ENCODE data around the gene PPP1R7. TPM values are rescaled to one million over a fixed set of nuclear protein-coding genes. Genes with fewer than 3 reads are reported as not detected.

PPP1R7 gene
- total and polyA plus RNA-seq, 2 of the 4 experiments (the other 2 are of a cell fraction): 60.8 to 70.0 TPM

- TF ChIP-seq FOS (IDR thresholded peaks at IDR 0.05; ENCODE audit: low read depth, low read length) (no peak), SMC3 (IDR thresholded peaks at IDR 0.05; ENCODE audit: low read depth, low read length) (no peak), CHD1 (IDR thresholded peaks at IDR 0.05; ENCODE audit: low read depth, low read length) (no peak), MAFK (IDR thresholded peaks at IDR 0.05; ENCODE audit: low read depth, low read length) (no peak), MAZ (IDR thresholded peaks at IDR 0.05; ENCODE audit: borderline replicate concordance, low read depth, low read length) (no peak), POLR2A (IDR thresholded peaks at IDR 0.05; ENCODE audit: low read depth, low read length) (no peak), CEBPB (IDR thresholded peaks at IDR 0.05; ENCODE audit: low read depth, low read length) (no peak), USF2 (IDR thresholded peaks at IDR 0.05; ENCODE audit: low read depth, low read length) (no peak), MXI1 (IDR thresholded peaks at IDR 0.05; ENCODE audit: borderline replicate concordance, low read depth, low read length) (no peak), RFX5 (IDR thresholded peaks at IDR 0.05; ENCODE audit: low read depth, low read length) (no peak)
- DNase-seq (no peak), ATAC-seq (ENCODE audit: low read depth) (no peak)
- no peak overlapping the region for H3K4me2 ChIP-seq (ENCODE audit: low read depth, low read length)
- dilution Hi-C loops (cut with HindIII; ENCODE audit: low sequenced_read_pairs, unreplicated experiment): no loop called here
- H3K56ac ChIP-seq (ENCODE audit: extremely low read depth, insufficient read depth, low read length): no peak overlapping the region
- H3K36me3 ChIP-seq (ENCODE audit: control insufficient read depth, insufficient read depth, low read length): no peaks in the 10 kb centered on the region
- H2AK5ac ChIP-seq (ENCODE audit: low read depth, low read length): no peak overlapping the region
- H2BK120ac ChIP-seq (ENCODE audit: low read depth, low read length): no peak overlapping the region
- no peak overlapping the region for H4K5ac ChIP-seq (ENCODE audit: low read depth, low read length)
- no peak overlapping the region for H2AFZ ChIP-seq (replicated peaks; ENCODE audit: low read length, poor library complexity)
- H3K23ac ChIP-seq (ENCODE audit: low read depth, low read length): no peak overlapping the region
- H2BK5ac ChIP-seq (ENCODE audit: low read depth, low read length, poor library complexity, severe bottlenecking): no peak overlapping the region
- H4K20me1 ChIP-seq (ENCODE audit: insufficient read depth, low read length): no peaks in the 10 kb centered on the region; the same call in 1 of the 2 replicates
- no peak overlapping the region for H3K27ac ChIP-seq (ENCODE audit: insufficient read depth, low read length)
- H3K79me1 ChIP-seq (ENCODE audit: low read depth in 1 of 2, low read length in 2 of 2): no peaks in the 10 kb centered on the region
- H3K9me1 ChIP-seq (ENCODE audit: insufficient read depth, low read length): no peaks in the 10 kb centered on the region
- in situ Hi-C loops (cut with MboI; ENCODE audit: low sequenced_read_pairs): no loop called here
- intact Hi-C loops (cut with micrococcal nuclease): no loop called here
- no peaks in the 10 kb centered on the region for H3K9me3 ChIP-seq (ENCODE audit: control insufficient read depth, insufficient read depth, low read length)
- no peak overlapping the region for H2BK20ac ChIP-seq (ENCODE audit: low read depth, low read length)
- ChIA-PET CTCF (no interaction called here), POLR2A (ENCODE audit: unreplicated experiment) (no interaction called here)
- H2BK15ac ChIP-seq (ENCODE audit: low read depth, low read length): no peak overlapping the region
- H3K4me1 ChIP-seq (ENCODE audit: control insufficient read depth, insufficient read depth, low read length): no peaks in the 10 kb centered on the region
- H4K91ac ChIP-seq (ENCODE audit: insufficient read depth, low read depth, low read length): no peak overlapping the region
- H3K27me3 ChIP-seq (ENCODE audit: control insufficient read depth, insufficient read depth, low read length): peaks cover 15% of the 10 kb centered on the region
- no peak overlapping the region for H4K8ac ChIP-seq (ENCODE audit: low read depth in 2 of 2, low read length in 2 of 2)
- BruUV-seq (replicated peaks): no TSS peak
- no peak overlapping the region for H3K4ac ChIP-seq (ENCODE audit: low read depth, low read length)
- 76% methylated on average over 9 of the region's 19 CpGs; no CpG with 5 or more reads in 1 of the 2 experiments for WGBS, 2 experiments (ENCODE audit: extremely low coverage in 2 of 2, insufficient read length in 1 of 2)
- H3K14ac ChIP-seq (replicated peaks; ENCODE audit: low read depth, low read length): no peak overlapping the region
- H2AK9ac ChIP-seq (replicated peaks; ENCODE audit: low read depth, low read length, poor library complexity): no peak overlapping the region
- no peak overlapping the region for H3K18ac ChIP-seq (ENCODE audit: low read depth, low read length)
- H3K4me3 ChIP-seq (ENCODE audit: insufficient read depth, low read depth, low read length): no peak overlapping the region
- H3K9ac ChIP-seq (ENCODE audit: low read depth, low read length): no peak overlapping the region
These were observed 40.2 kb downstream of the PPP1R7 start for GRCh38 chr2:241190291-241190981.

Measured in IMR-90 (cell line).